PFSK-1 (cell line): Measurements from ENCODE around the gene PLEKHA6.

Source experiments
- FOXP2 ChIP-seq: optimal IDR thresholded peaks from 2 replicates; pipeline ENCODE3; 2011; ENCODE audit warnings: borderline replicate concordance, control low read depth, inconsistent platforms; ENCODE audit not compliant: insufficient read depth; ENCODE audit errors: extremely low read length, extremely low read depth
- POLR2AphosphoS5 ChIP-seq: IDR thresholded peaks from 2 replicates; pipeline ENCODE4 v1.6.1; 2012; ENCODE audit warnings: low read depth, mild to moderate bottlenecking, control low read depth, low read length, moderate library complexity
- SIN3A ChIP-seq: IDR thresholded peaks from 2 replicates; pipeline ENCODE4 v1.6.1; 2012; ENCODE audit warnings: mild to moderate bottlenecking, low read length, moderate library complexity, borderline replicate concordance; ENCODE audit not compliant: insufficient read depth
- TAF1 ChIP-seq: IDR thresholded peaks from 2 replicates; pipeline ENCODE4 v1.6.1; 2012; ENCODE audit warnings: low read length, control low read depth, borderline replicate concordance; ENCODE audit not compliant: insufficient read depth
- TF ChIP-seq, protein P1 (sequence below), 2 experiments: IDR thresholded peaks; 2 replicates each; pipeline versions ENCODE4 v1.6.1 to v1.8.0; 2011 to 2012; ENCODE audit warnings: low read depth in 2 of 2, low read length in 2 of 2, control low read depth in 1 of 2, inconsistent platforms in 1 of 2, mild to moderate bottlenecking in 1 of 2, moderate library complexity in 1 of 2; ENCODE audit not compliant: insufficient read depth in 1 of 2

The PLEKHA6 gene

DNA sequence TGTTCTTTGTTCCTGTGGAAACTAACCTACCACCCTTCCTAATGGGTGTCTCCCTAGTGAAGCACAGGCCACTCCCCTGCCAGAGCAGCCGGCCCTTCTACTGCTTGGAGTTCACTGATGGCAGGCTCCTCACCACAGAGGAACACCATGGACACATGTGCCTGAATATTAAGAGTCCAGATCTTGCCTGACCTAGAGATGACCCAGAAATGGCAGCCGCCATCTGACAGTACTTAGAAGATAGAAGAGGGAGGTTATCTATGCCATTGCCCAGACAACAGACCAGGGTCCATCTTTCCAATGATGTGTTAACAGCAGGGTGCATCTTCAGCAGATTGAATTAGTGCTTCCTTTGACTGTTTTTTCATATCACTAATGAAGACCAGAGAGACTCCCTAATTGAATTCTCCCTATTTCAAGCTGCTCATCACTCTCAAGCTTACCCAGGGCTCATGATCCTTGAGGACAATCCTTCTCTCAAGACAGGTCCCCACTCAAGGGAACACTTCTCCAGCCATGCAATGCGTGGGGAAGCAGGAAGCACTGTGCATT is 59.8 kb downstream of the PLEKHA6 start:
- TF ChIP-seq POLR2AphosphoS5: no peak
- TF ChIP-seq TAF1: no peak
- no peak for TF ChIP-seq SIN3A
- TF ChIP-seq FOXP2: no peak
- TF ChIP-seq, protein P1, sequence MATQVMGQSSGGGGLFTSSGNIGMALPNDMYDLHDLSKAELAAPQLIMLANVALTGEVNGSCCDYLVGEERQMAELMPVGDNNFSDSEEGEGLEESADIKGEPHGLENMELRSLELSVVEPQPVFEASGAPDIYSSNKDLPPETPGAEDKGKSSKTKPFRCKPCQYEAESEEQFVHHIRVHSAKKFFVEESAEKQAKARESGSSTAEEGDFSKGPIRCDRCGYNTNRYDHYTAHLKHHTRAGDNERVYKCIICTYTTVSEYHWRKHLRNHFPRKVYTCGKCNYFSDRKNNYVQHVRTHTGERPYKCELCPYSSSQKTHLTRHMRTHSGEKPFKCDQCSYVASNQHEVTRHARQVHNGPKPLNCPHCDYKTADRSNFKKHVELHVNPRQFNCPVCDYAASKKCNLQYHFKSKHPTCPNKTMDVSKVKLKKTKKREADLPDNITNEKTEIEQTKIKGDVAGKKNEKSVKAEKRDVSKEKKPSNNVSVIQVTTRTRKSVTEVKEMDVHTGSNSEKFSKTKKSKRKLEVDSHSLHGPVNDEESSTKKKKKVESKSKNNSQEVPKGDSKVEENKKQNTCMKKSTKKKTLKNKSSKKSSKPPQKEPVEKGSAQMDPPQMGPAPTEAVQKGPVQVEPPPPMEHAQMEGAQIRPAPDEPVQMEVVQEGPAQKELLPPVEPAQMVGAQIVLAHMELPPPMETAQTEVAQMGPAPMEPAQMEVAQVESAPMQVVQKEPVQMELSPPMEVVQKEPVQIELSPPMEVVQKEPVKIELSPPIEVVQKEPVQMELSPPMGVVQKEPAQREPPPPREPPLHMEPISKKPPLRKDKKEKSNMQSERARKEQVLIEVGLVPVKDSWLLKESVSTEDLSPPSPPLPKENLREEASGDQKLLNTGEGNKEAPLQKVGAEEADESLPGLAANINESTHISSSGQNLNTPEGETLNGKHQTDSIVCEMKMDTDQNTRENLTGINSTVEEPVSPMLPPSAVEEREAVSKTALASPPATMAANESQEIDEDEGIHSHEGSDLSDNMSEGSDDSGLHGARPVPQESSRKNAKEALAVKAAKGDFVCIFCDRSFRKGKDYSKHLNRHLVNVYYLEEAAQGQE (IDR thresholded peaks at IDR 0.05; ENCODE audit: insufficient read depth in 1 of 2, low read depth in 2 of 2, low read length in 2 of 2): no peak

GRCh38 chr1:204296431-204296988 is 63.2 kb downstream of the PLEKHA6 start:
- TF ChIP-seq, protein P1 (IDR thresholded peaks at IDR 0.05; ENCODE audit: insufficient read depth in 1 of 2, low read depth in 2 of 2, low read length in 2 of 2): no peak
- no peak for TF ChIP-seq FOXP2

DNA sequence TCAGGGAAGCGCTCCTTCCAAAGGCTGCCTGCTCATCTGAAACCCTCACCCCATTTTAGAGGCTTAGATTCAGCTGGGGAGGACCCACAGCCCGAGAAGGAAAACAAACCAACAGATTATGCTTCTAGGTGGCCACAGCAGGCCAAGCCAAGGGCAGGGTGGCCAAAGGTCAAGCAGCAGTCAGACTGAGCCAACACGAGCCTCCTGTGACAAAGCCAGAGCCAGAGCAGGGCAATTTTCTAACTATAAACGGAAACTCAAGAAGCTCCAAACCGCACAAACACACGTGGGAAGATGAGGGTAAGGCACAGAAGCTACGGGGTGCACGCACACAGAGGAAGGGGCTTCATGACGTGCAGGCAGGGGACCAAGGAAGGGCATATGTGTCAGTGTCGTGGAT is 64.1 kb downstream of the PLEKHA6 start:
- TF ChIP-seq, protein P1 (IDR thresholded peaks at IDR 0.05; ENCODE audit: insufficient read depth in 1 of 2, low read depth in 2 of 2, low read length in 2 of 2): no peak
- TF ChIP-seq POLR2AphosphoS5: no peak
- TF ChIP-seq TAF1: no peak
- no peak for TF ChIP-seq SIN3A
- no peak for TF ChIP-seq FOXP2

- TF ChIP-seq FOXP2 (no peak), TAF1 (no peak), SIN3A (no peak), POLR2AphosphoS5 (no peak)
- TF ChIP-seq, protein P1 (IDR thresholded peaks at IDR 0.05; ENCODE audit: insufficient read depth in 1 of 2, low read depth in 2 of 2, low read length in 2 of 2): no peak
Observed at GRCh38 chr1:204294357-204294756, 65.4 kb downstream of the PLEKHA6 start.

DNA sequence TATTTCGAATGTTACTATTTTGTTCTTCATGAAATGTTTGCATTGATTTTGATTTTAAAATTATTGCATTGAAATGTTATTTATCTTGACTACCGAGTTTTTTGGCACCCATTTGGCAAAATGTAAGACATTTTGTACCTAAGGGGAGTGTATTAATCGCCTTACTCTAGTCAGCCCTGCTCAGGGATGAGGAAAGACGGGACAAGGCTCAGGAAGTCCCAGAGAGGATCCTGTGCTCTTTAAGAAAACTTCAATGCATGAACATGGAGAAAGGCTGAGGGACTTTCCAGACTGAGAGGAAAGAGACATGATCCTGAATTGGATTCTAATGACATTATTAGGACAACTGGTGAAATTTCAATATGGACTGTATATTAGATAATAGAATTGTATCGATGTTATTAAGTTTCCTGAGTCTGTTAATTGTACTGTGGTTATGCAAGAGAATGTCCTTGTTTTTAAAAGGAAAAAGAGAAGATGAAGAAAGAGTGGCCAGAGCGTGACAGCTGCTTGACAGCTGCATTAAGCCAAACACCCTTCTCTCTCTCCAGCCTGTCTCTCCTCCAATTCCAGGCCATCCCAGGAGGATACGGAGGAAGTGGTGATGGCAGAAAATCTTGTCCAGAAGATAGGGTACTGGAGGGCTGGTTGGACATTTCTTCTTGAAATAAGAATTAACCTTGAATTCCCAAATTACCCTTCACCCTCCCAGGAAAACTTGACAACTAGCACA is 66.0 kb downstream of the PLEKHA6 start:
- TF ChIP-seq TAF1 (no peak), SIN3A (no peak), FOXP2 (no peak), POLR2AphosphoS5 (no peak)
- TF ChIP-seq, protein P1 (IDR thresholded peaks at IDR 0.05; ENCODE audit: insufficient read depth in 1 of 2, low read depth in 2 of 2, low read length in 2 of 2): no peak
